Uterine smooth muscle cell (primary cell): ENCODE measurements around the gene TGDS. TPM values are rescaled to one million over a fixed set of nuclear protein-coding genes. Genes with fewer than 3 reads are reported as not detected.

Source experiments
- total RNA-seq: library from RNA; depleted of rRNA; stranded (reverse); fragments of >200 nt; gene quantifications from 2 replicates; pipeline ENCODE4 v1.2.3, GENCODE V29; 2014

The TGDS gene
- total RNA-seq, result 19.0 and 22.0 TPM in 2 replicates

GRCh38 chr13:94595950-94596574, at the start of gene TGDS:
Gene TGDS, minus strand, starts transcription at chr13:94596152. Its CDS starts 16 bp downstream, at chr13:94596136.

GRCh38 chr13:94601446-94602431, 5.8 kb upstream of the TGDS start, which contains the start of gene GPR180:
Gene GPR180, plus strand, starts transcription at chr13:94601857. Its CDS starts 71 bp downstream, at chr13:94601928.

Other genes with a start within 250 kb of the TGDS start
- under 0.01 and 0.12 TPM in 2 replicates for gene DCT, start 116.5 kb downstream of the TGDS start, total RNA-seq
- 15.1 and 19.1 TPM in 2 replicates for gene GPR180, start 5.7 kb upstream of the TGDS start, total RNA-seq
- not detected in 2 replicates for gene SOX21, start 116.4 kb upstream of the TGDS start, total RNA-seq